Erythroblast (primary cell): Measurements from ENCODE around the gene C6orf52.

Source experiments
- DNase-seq, 2 experiments: peaks; one replicate each; lab custom pipeline; 2025; lab: John Stamatoyannopoulos, UW
- GATA1 ChIP-seq: IDR thresholded peaks from 2 replicates; pipeline ENCODE4 v1.6.1; 2011; ENCODE audit warnings: low read depth, mild to moderate bottlenecking, control low read depth, low read length, moderate library complexity
- POLR2A ChIP-seq: IDR thresholded peaks from 2 replicates; pipeline ENCODE4 v1.6.1; 2011; ENCODE audit warnings: mild to moderate bottlenecking, low read length

C6orf52 gene

GRCh38 chr6:10720960-10721849 is 26.8 kb upstream of the C6orf52 start:
- peak; percentile 46 to 71 for DNase-seq
- peak; percentile 79 for TF ChIP-seq POLR2A

DNA sequence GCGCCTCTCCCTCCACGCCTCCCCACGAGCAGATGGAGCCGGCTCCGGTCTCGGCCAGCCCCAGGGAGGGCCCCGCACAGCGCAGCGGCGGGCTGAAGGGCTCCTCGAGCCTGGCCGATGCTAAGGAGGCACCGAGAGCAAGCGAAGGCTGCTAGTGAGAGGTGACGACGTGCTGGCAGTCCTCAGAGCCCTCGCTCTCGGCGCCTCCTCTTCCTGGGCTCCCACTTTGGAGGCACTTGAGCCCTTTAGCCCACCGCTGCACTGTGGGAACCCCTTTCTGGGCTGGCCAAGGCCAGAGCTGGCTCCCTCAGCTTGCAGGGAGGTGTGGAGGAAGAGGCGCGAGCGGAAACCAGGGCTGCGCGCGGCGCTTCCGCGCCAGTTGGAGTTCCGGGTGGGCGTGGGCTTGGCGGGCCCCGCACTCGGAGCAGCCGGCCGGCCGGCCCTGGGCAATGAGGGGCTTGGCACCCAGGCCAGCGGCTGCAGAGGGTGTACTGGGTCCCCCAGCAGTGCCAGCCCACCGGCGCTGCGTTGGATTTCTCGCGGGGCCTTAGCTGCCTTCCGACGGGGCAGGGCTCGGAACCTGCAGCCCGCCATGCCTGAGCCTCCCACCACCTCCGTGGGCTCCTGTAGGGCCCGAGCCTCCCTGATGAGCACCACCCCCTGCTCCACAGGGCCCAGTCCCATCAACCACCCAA is 26.0 kb upstream of the C6orf52 start:
- TF ChIP-seq POLR2A (peak; percentile 43), GATA1 (no peak)
- DNase-seq, result peak; percentile 74 to 76

GRCh38 chr6:10719964-10720264 is 25.5 kb upstream of the C6orf52 start:
- TF ChIP-seq POLR2A (no peak), GATA1 (no peak)
- peak in 1 of 2 experiments; percentile 57 for DNase-seq

DNA sequence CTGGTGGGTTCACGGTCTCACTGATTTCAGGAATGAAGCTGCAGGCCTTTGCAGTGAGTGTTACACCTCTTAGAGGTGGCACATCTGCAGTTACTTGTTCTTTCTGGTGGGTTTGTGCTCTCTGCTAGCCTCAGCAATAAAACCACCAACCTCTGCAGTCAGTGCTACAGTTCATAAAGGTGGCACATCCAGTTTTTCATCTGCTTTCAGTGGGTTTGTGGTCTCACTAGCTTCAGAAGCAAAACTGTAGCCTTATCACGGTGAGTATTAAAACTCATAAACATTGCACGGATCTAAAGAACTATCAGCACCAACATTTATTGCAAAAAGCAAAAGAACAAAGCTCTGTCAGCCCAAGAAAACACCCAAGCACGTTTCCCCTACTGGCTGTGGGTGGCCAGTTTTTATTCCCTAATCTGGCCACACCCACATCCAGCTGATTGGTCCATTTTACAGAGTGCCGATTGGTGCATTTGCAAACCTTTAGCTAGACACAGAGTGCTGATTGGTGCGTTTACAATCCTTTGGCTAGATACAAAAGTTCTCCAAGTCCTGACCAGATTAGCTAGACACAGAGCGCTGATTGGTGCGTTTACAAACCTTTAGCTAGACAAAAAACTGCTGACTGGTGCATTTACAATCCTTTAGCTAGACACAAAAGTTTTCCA is 25.0 kb upstream of the C6orf52 start:
- DNase-seq, result peak; percentile 61 to 72

GRCh38 chr6:10713962-10714361 is 19.5 kb upstream of the C6orf52 start:
- no peak for DNase-seq
- no peak for TF ChIP-seq GATA1
- no peak for TF ChIP-seq POLR2A

More for the DNA sequence above, 25.0 kb upstream of the C6orf52 start:
- no peak for TF ChIP-seq POLR2A
- no peak for TF ChIP-seq GATA1

- no peak for DNase-seq
- TF ChIP-seq GATA1 (no peak), POLR2A (no peak)
Measured at GRCh38 chr6:10696655-10697054, 2.2 kb upstream of the C6orf52 start.

DNA sequence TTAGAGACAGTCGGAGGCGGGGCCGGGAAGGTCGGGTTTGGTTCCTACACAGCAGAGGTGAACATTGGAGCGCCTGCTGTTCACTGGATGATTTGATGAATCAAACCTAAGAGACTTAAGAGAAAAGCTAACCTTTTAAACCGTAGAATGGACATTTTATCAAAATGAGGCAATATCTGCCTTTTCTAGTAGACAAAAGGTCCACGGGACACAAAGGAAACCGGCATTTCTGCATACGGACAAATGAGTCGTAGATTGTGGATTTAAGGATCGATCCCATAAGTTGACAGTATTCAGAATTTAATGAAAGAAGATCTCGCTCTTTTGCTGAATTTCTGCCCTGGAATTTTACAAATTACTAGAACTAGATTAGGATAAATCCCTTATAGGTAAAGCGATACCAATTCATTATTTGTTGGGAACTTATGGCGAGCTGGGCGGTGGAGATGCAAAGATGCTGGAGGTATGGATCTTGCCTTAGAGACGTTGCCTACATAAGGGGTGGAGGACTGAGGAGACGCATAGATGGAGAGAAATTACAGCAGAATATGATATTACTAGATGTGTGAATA is 756 bp upstream of the C6orf52 start:
- TF ChIP-seq GATA1 (no peak), POLR2A (no peak)
- peak; percentile 41 to 61 for DNase-seq

- TF ChIP-seq POLR2A, result no peak
- TF ChIP-seq GATA1, result no peak
- DNase-seq, result peak; percentile 37 to 42
Measured at GRCh38 chr6:10692965-10693538, 1.4 kb downstream of the C6orf52 start.

DNA sequence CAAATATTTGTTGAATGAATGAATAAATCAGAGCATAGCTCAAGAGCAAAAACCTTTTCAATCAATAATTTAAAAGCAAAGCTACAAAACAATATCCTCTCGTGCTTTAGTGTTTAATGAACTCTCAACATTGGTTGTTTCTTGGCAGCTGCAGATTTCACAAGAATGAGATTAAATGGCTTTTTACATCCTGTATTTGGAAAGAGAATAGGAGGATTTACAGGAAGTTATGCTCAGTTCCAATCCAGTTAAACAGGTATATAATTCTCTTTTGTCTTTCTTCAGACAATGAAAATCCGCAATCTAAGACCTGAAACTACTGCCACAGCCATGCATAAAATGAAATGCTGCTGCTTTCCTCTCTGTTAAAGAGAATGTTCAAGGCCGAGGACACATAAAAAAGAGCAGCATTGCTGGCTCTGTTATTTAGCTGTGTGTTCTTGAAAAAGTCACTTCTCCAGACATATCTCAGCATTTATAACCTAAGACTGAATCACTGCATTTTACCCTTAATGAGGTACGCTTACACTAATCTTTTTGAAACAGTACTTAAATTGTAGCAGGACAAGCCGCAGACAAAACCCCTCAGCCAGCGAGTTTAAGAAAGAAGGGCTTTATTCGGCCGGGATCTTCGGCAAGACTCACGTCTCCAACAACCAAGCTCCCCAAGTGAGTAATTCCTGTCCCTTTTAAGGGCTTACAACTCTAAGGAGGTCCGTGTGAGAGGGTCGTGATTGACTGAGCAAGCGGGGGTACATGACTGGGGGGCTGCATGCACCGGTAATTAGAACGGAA is 3.6 kb downstream of the C6orf52 start:
- TF ChIP-seq POLR2A (no peak), GATA1 (no peak)
- no peak for DNase-seq

DNA sequence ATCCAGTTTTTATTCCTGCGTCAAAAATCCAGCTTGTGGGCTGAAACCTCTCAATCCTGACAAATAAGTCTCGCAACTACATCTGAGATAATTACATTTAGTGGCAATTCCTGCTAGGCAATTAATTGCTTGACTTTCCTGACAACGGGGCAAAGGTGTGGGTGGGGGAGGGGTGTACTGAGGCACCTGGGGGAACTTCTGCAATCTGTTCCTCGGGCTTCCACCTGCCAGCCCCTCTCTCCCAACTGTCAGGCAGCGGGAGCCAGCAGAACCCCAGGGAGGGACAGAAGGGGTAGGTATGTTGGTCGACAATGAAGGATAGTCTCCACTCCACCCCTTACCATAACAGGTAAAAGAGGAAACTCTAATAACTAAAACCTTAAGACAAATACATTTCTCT is 6.8 kb downstream of the C6orf52 start:
- DNase-seq, result no peak
- TF ChIP-seq GATA1, result no peak
- TF ChIP-seq POLR2A, result no peak

- TF ChIP-seq GATA1 (no peak), POLR2A (no peak)
- no peak for DNase-seq
Measured at GRCh38 chr6:10686901-10687300, 7.5 kb downstream of the C6orf52 start.

GRCh38 chr6:10685092-10685915 is 9.1 kb downstream of the C6orf52 start:
- no peak for TF ChIP-seq POLR2A
- no peak for TF ChIP-seq GATA1
- DNase-seq, result peak; percentile 37 to 76
